Activated CD4-positive, alpha-beta memory T cell treated with anti-CD3 and anti-CD28 coated beads for 36 hours (primary cell): Measurements from ENCODE around the gene AMELX. TPM values are rescaled to one million over a fixed set of nuclear protein-coding genes. Genes with fewer than 3 reads are reported as not detected.

ENCODE experiments used
- CTCF ChIA-PET: fragments of 350-600 bp; sonication (Branson Sonifier 250); formaldehyde crosslinking; loops from one replicate; lab custom pipeline; 2021; ENCODE audit warnings: antibody characterized with exemption, inconsistent platforms; lab: Charles Lee
- POLR2A ChIA-PET: fragments of 350-600 bp; sonication (Branson Sonifier 250); formaldehyde crosslinking; loops from one replicate; lab custom pipeline; 2021; ENCODE audit warnings: antibody characterized with exemption; lab: Charles Lee
- DNase-seq: peaks from one replicate; pipeline ENCODE4 v3.0.0-alpha.2; 2020
- H3K27ac Mint-ChIP-seq: one replicate; pipeline ENCODE4 v1.8.0; 2021; ENCODE audit warnings: mixed read lengths
- H3K27me3 Mint-ChIP-seq: one replicate; pipeline ENCODE4 v1.8.0; 2021; ENCODE audit warnings: mixed read lengths
- H3K36me3 Mint-ChIP-seq: one replicate; pipeline ENCODE4 v1.8.0; 2021; ENCODE audit warnings: mixed read lengths
- H3K4me1 Mint-ChIP-seq: one replicate; pipeline ENCODE4 v1.8.0; 2021; ENCODE audit warnings: low read depth, mixed read lengths
- H3K4me3 Mint-ChIP-seq: one replicate; pipeline ENCODE4 v1.8.0; 2021; ENCODE audit warnings: mild to moderate bottlenecking, mixed read lengths
- H3K9me3 Mint-ChIP-seq: one replicate; pipeline ENCODE4 v1.8.0; 2021; ENCODE audit warnings: mixed read lengths
- intact Hi-C: fragments of 100-400 bp; cut with micrococcal nuclease; formaldehyde crosslinking; loops from one replicate; pipeline ENCODE4 v1.15.1; 2023
- total RNA-seq, 2 experiments: library from RNA; stranded (reverse); gene quantifications; one replicate each; pipeline ENCODE4 v1.2.3, GENCODE V29; 2021

Gene AMELX
- total RNA-seq: not detected

- no peak within 1 kb of the TSS for H3K4me3 Mint-ChIP-seq
- H3K27me3 Mint-ChIP-seq: no peaks in the 10 kb centered on the region
- CTCF ChIA-PET: no interaction called here
- no peak within 1 kb of the TSS for H3K27ac Mint-ChIP-seq
- POLR2A ChIA-PET: no interaction called here
- H3K4me1 Mint-ChIP-seq: no peaks in the 10 kb centered on the region
- H3K9me3 Mint-ChIP-seq: no peaks in the 10 kb centered on the region
- no peak for DNase-seq
- no peaks in the 10 kb centered on the region for H3K36me3 Mint-ChIP-seq
- intact Hi-C loops: no loop called here
Measured at GRCh38 chrX:11293113-11293512, at the start of gene AMELX. Gene AMELX (plus strand): TSS chrX:11293413. CDS start chrX:11294789, 1,376 bp downstream.

GRCh38 chrX:11244636-11245035, 48.6 kb upstream of the AMELX start:
- POLR2A ChIA-PET: no interaction called here
- no peaks in the 10 kb centered on the region for H3K36me3 Mint-ChIP-seq

GRCh38 chrX:11254417-11255109, 38.6 kb upstream of the AMELX start:
- Mint-ChIP-seq H3K27me3 (no peaks in the 10 kb centered on the region), H3K4me1 (no peaks in the 10 kb centered on the region), H3K9me3 (no peaks in the 10 kb centered on the region), H3K4me3 (no peak overlapping the region), H3K36me3 (no peaks in the 10 kb centered on the region), H3K27ac (no peak overlapping the region)
- intact Hi-C loops: no loop called here
- ChIA-PET CTCF (no interaction called here), POLR2A (no interaction called here)
- DNase-seq: no peak

More at GRCh38 chrX:11244636-11245035, 48.6 kb upstream of the AMELX start:
- H3K27me3 Mint-ChIP-seq: no peaks in the 10 kb centered on the region
- intact Hi-C loops: no loop called here
- H3K4me1 Mint-ChIP-seq: no peaks in the 10 kb centered on the region
- no peak for DNase-seq
- H3K27ac Mint-ChIP-seq: no peak overlapping the region
- no peaks in the 10 kb centered on the region for H3K9me3 Mint-ChIP-seq
- H3K4me3 Mint-ChIP-seq: no peak overlapping the region
- CTCF ChIA-PET: no interaction called here

- intact Hi-C loops: no loop called here
- DNase-seq: no peak
- H3K27ac Mint-ChIP-seq: no peak overlapping the region
- no peaks in the 10 kb centered on the region for H3K4me1 Mint-ChIP-seq
- POLR2A ChIA-PET: no interaction called here
- CTCF ChIA-PET: no interaction called here
- H3K27me3 Mint-ChIP-seq: no peaks in the 10 kb centered on the region
- no peaks in the 10 kb centered on the region for H3K36me3 Mint-ChIP-seq
- H3K4me3 Mint-ChIP-seq: no peak overlapping the region
- no peaks in the 10 kb centered on the region for H3K9me3 Mint-ChIP-seq
Measured at GRCh38 chrX:11257290-11257689, 35.9 kb upstream of the AMELX start.

- Mint-ChIP-seq H3K4me3 (no peak overlapping the region), H3K36me3 (no peaks in the 10 kb centered on the region), H3K4me1 (no peaks in the 10 kb centered on the region), H3K9me3 (no peaks in the 10 kb centered on the region), H3K27me3 (no peaks in the 10 kb centered on the region), H3K27ac (no peak overlapping the region)
- CTCF ChIA-PET: no interaction called here
- POLR2A ChIA-PET: no interaction called here
- DNase-seq: no peak
- intact Hi-C loops: no loop called here
Measured at GRCh38 chrX:11257711-11258110, 35.5 kb upstream of the AMELX start.

GRCh38 chrX:11259437-11259836, 33.8 kb upstream of the AMELX start:
- Mint-ChIP-seq H3K4me3 (no peak overlapping the region), H3K36me3 (no peaks in the 10 kb centered on the region), H3K9me3 (no peaks in the 10 kb centered on the region), H3K4me1 (no peaks in the 10 kb centered on the region), H3K27ac (no peak overlapping the region), H3K27me3 (no peaks in the 10 kb centered on the region)
- no peak for DNase-seq
- ChIA-PET CTCF (no interaction called here), POLR2A (no interaction called here)
- intact Hi-C loops: no loop called here

- H3K27me3 Mint-ChIP-seq: no peaks in the 10 kb centered on the region
- H3K9me3 Mint-ChIP-seq: no peaks in the 10 kb centered on the region
- no peak for DNase-seq
- POLR2A ChIA-PET: no interaction called here
- no peak overlapping the region for H3K27ac Mint-ChIP-seq
- H3K4me3 Mint-ChIP-seq: no peak overlapping the region
- H3K36me3 Mint-ChIP-seq: no peaks in the 10 kb centered on the region
- CTCF ChIA-PET: no interaction called here
- intact Hi-C loops: no loop called here
- no peaks in the 10 kb centered on the region for H3K4me1 Mint-ChIP-seq
Measured at GRCh38 chrX:11261260-11261659, 32.0 kb upstream of the AMELX start.

GRCh38 chrX:11264925-11265324, 28.3 kb upstream of the AMELX start:
- no peak for DNase-seq
- POLR2A ChIA-PET: no interaction called here
- H3K4me3 Mint-ChIP-seq: no peak overlapping the region
- H3K4me1 Mint-ChIP-seq: no peaks in the 10 kb centered on the region
- CTCF ChIA-PET: no interaction called here
- no peak overlapping the region for H3K27ac Mint-ChIP-seq
- intact Hi-C loops: no loop called here
- H3K9me3 Mint-ChIP-seq: no peaks in the 10 kb centered on the region
- no peaks in the 10 kb centered on the region for H3K27me3 Mint-ChIP-seq
- H3K36me3 Mint-ChIP-seq: no peaks in the 10 kb centered on the region

- H3K27me3 Mint-ChIP-seq: no peaks in the 10 kb centered on the region
- intact Hi-C loops: no loop called here
- CTCF ChIA-PET: no interaction called here
- no peaks in the 10 kb centered on the region for H3K36me3 Mint-ChIP-seq
- no peak overlapping the region for H3K4me3 Mint-ChIP-seq
- H3K4me1 Mint-ChIP-seq: no peaks in the 10 kb centered on the region
- no peaks in the 10 kb centered on the region for H3K9me3 Mint-ChIP-seq
- POLR2A ChIA-PET: no interaction called here
- H3K27ac Mint-ChIP-seq: no peak overlapping the region
- DNase-seq: no peak
Measured at GRCh38 chrX:11265352-11265751, 27.9 kb upstream of the AMELX start.

- intact Hi-C loops: no loop called here
- Mint-ChIP-seq H3K4me3 (no peak overlapping the region), H3K4me1 (no peaks in the 10 kb centered on the region)
Measured at GRCh38 chrX:11266573-11267003, 26.6 kb upstream of the AMELX start.

GRCh38 chrX:11267425-11267824, 25.8 kb upstream of the AMELX start:
- H3K9me3 Mint-ChIP-seq: no peaks in the 10 kb centered on the region
- no peak overlapping the region for H3K27ac Mint-ChIP-seq
- no peak overlapping the region for H3K4me3 Mint-ChIP-seq
- ChIA-PET CTCF (no interaction called here), POLR2A (no interaction called here)
- DNase-seq: no peak
- H3K4me1 Mint-ChIP-seq: no peaks in the 10 kb centered on the region
- H3K27me3 Mint-ChIP-seq: no peaks in the 10 kb centered on the region
- intact Hi-C loops: no loop called here
- no peaks in the 10 kb centered on the region for H3K36me3 Mint-ChIP-seq

More at GRCh38 chrX:11266573-11267003, 26.6 kb upstream of the AMELX start:
- no peak overlapping the region for H3K27ac Mint-ChIP-seq
- H3K36me3 Mint-ChIP-seq: no peaks in the 10 kb centered on the region
- no peaks in the 10 kb centered on the region for H3K9me3 Mint-ChIP-seq
- no peak for DNase-seq
- ChIA-PET POLR2A (no interaction called here), CTCF (no interaction called here)
- no peaks in the 10 kb centered on the region for H3K27me3 Mint-ChIP-seq

- no peak overlapping the region for H3K27ac Mint-ChIP-seq
- no peak for DNase-seq
- ChIA-PET POLR2A (no interaction called here), CTCF (no interaction called here)
- no peaks in the 10 kb centered on the region for H3K27me3 Mint-ChIP-seq
- no peaks in the 10 kb centered on the region for H3K36me3 Mint-ChIP-seq
- H3K9me3 Mint-ChIP-seq: no peaks in the 10 kb centered on the region
- intact Hi-C loops: no loop called here
- no peak overlapping the region for H3K4me3 Mint-ChIP-seq
- H3K4me1 Mint-ChIP-seq: no peaks in the 10 kb centered on the region
Measured at GRCh38 chrX:11269006-11269405, 24.2 kb upstream of the AMELX start.

GRCh38 chrX:11269996-11270395, 23.2 kb upstream of the AMELX start:
- intact Hi-C loops: no loop called here
- H3K27me3 Mint-ChIP-seq: no peaks in the 10 kb centered on the region
- CTCF ChIA-PET: no interaction called here
- H3K36me3 Mint-ChIP-seq: no peaks in the 10 kb centered on the region
- no peaks in the 10 kb centered on the region for H3K4me1 Mint-ChIP-seq
- no peak for DNase-seq
- H3K4me3 Mint-ChIP-seq: no peak overlapping the region
- no peak overlapping the region for H3K27ac Mint-ChIP-seq
- no peaks in the 10 kb centered on the region for H3K9me3 Mint-ChIP-seq
- POLR2A ChIA-PET: no interaction called here
